Bone marrow (tissue), 2 donors: Measurements from ENCODE around the gene NTMT1.

Experiments used
- DNase-seq, 2 donors: peaks; one replicate each; lab custom pipeline; 2025; lab: John Stamatoyannopoulos, UW

The NTMT1 gene

GRCh38 chr9:129597355-129598088, 28.4 kb upstream of the NTMT1 start:
- no peak for DNase-seq

GRCh38 chr9:129598089-129598596, 27.8 kb upstream of the NTMT1 start:
- DNase-seq, result no peak

GRCh38 chr9:129601082-129601674, 24.8 kb upstream of the NTMT1 start:
- DNase-seq, result no peak

GRCh38 chr9:129602598-129603415, 23.2 kb upstream of the NTMT1 start:
- peak in 1 of 2 donors; percentile 40 for DNase-seq

GRCh38 chr9:129604056-129604765, 21.8 kb upstream of the NTMT1 start:
- no peak for DNase-seq

GRCh38 chr9:129604766-129605163, 21.2 kb upstream of the NTMT1 start:
- no peak for DNase-seq

- DNase-seq, result no peak
These were observed 19.6 kb upstream of the NTMT1 start for GRCh38 chr9:129606161-129607026.

- DNase-seq, result no peak
These were observed 19.0 kb upstream of the NTMT1 start for GRCh38 chr9:129607027-129607387.

GRCh38 chr9:129608561-129609481, 17.1 kb upstream of the NTMT1 start:
- no peak for DNase-seq

GRCh38 chr9:129609486-129610212, 16.3 kb upstream of the NTMT1 start:
- peak; percentile 30 to 37 for DNase-seq

GRCh38 chr9:129610213-129610472, 15.8 kb upstream of the NTMT1 start:
- no peak for DNase-seq

GRCh38 chr9:129610473-129611306, 15.3 kb upstream of the NTMT1 start:
- peak; percentile 34 to 54 for DNase-seq

GRCh38 chr9:129611307-129611800, 14.6 kb upstream of the NTMT1 start:
- no peak for DNase-seq

- DNase-seq, result no peak
These were observed 13.8 kb upstream of the NTMT1 start for GRCh38 chr9:129612123-129612522.

- no peak for DNase-seq
These were observed 13.0 kb upstream of the NTMT1 start for GRCh38 chr9:129612815-129613519.

- no peak for DNase-seq
These were observed 12.3 kb upstream of the NTMT1 start for GRCh38 chr9:129613520-129614175.

- DNase-seq, result no peak
These were observed 11.0 kb upstream of the NTMT1 start for GRCh38 chr9:129614932-129615331.
